Measurements from ENCODE around the gene GRAMD1A. TPM values are rescaled to one million over a fixed set of nuclear protein-coding genes. Genes with fewer than 3 reads are reported as not detected.
A peak's percentile ranks its signal among the peaks of the same experiment; 100 is the strongest.
"Not testable (repeated sequence)": the region's sequence is repeated elsewhere in the genome, so short reads cannot be mapped to it uniquely, and the experiment has no call there.

GRAMD1A gene
- total and polyA plus RNA-seq, 9 of the 15 experiments (the other 6 are each of a cell fraction or from before 2014, with no cell fraction given), result 1.4 to 63.8 (median 38.5) TPM

DNA sequence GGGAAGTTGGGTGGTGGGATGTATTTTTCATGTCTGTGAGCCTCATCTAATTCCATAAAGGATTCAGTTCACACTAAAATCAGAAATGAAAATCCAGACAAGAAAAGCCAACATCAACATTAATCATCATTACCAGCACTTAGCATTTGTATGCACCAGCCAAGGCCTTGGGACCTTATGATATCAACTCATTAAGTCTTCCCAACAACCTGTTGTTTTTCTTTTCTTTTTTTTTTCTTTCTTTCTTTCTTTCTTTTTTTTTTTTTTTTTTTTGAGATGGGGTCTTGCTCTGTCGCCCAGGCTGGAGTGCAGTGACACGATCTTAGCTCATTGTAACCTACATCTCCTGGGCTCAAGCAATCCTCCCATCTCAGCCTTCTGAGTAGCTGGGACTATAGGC, 50.5 kb downstream of the GRAMD1A start:
- H4K20me1 ChIP-seq (replicated peaks; ENCODE audit: control insufficient read depth, insufficient read depth, low read length); H3K4me1 ChIP-seq (replicated peaks in 1 of 2; ENCODE audit: control insufficient read depth in 2 of 2, insufficient read depth in 2 of 2, low read length in 2 of 2); H2AFZ ChIP-seq (ENCODE audit: low read depth, low read length); in situ Hi-C loops (cut with MboI); FAIRE-seq; H3K9me1 ChIP-seq (ENCODE audit: control insufficient read depth, insufficient read depth, low read length); ATAC-seq; BruUV-seq (replicated peaks); H3K27me3 ChIP-seq (ENCODE audit: control insufficient read depth in 2 of 2, insufficient read depth in 2 of 2, low read length in 2 of 2); intact Hi-C loops (cut with micrococcal nuclease); H3K4me2 ChIP-seq (ENCODE audit: insufficient read depth, low read length); H3K27ac ChIP-seq (ENCODE audit: extremely low read depth, low read depth, low read length); H3K79me2 ChIP-seq (ENCODE audit: control insufficient read depth, insufficient read depth, low read length); H3K4me3 ChIP-seq; H3K9ac ChIP-seq (ENCODE audit: insufficient read depth in 1 of 2, low read depth in 2 of 2, low read length in 2 of 2); DNase-seq (ENCODE audit: extremely low read depth in 1 of 4, low spot score in 3 of 4); H3K9me3 ChIP-seq (replicated peaks; ENCODE audit: control insufficient read depth, insufficient read depth, low read depth, low read length); H3K36me3 ChIP-seq (ENCODE audit: control insufficient read depth, insufficient read depth, low read length): not testable (repeated sequence)
- CTCF ChIA-PET (ENCODE audit: low intra/inter-chr PET ratio), result interaction anchor here (0.7 kb wide), 1 partner anchor 40 kb away, joined by 3 read pairs; no protein-coding TSS in a partner anchor
- WGBS (ENCODE audit: insufficient coverage, low coverage, missing lambda C conversion rate), result 20% methylated on average over 1 of the region's 2 CpGs
- POLR2A ChIA-PET, result interaction anchor here (1.5 kb wide), 1 partner anchor 8 kb away, joined by 5 read pairs; no protein-coding TSS in a partner anchor
- TF ChIP-seq ZNF121 (CRISPR knock-in tag; conservative IDR thresholded peaks at IDR 0.05), result peak; percentile 45

DNA sequence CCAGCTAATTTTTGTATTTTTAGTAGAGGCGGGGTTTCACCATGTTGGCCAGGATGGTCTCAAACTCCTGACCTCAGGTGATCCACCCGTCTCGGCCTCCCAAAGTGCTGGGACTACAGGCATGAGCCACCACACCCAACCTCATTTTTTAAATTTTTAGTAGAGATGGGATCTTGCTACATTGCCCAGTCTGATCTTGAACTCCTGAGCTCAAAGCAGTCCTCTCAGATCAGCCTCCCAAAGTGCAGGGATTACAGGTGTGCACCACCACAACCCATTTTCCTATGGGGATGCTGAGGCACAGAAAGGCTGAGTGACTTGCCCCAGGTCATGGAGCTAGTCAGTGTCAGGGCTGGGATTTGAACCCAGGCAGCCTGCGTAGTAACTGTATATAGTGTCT, 51.1 kb downstream of the GRAMD1A start:
- H3K27ac ChIP-seq (ENCODE audit: extremely low read depth, low read depth, low read length); intact Hi-C loops (cut with micrococcal nuclease); H3K4me3 ChIP-seq; BruUV-seq (replicated peaks); H3K9me1 ChIP-seq (ENCODE audit: control insufficient read depth, insufficient read depth, low read length); H3K9me3 ChIP-seq (replicated peaks; ENCODE audit: control insufficient read depth, insufficient read depth, low read depth, low read length); H2AFZ ChIP-seq (ENCODE audit: low read depth, low read length); H3K27me3 ChIP-seq (ENCODE audit: control insufficient read depth in 2 of 2, insufficient read depth in 2 of 2, low read length in 2 of 2); H3K4me2 ChIP-seq (ENCODE audit: insufficient read depth, low read length); DNase-seq (ENCODE audit: extremely low read depth in 1 of 4, low spot score in 3 of 4); H3K79me2 ChIP-seq (ENCODE audit: control insufficient read depth, insufficient read depth, low read length); H4K20me1 ChIP-seq (replicated peaks; ENCODE audit: control insufficient read depth, insufficient read depth, low read length); H3K4me1 ChIP-seq (replicated peaks in 1 of 2; ENCODE audit: control insufficient read depth in 2 of 2, insufficient read depth in 2 of 2, low read length in 2 of 2); H3K36me3 ChIP-seq (ENCODE audit: control insufficient read depth, insufficient read depth, low read length); H3K9ac ChIP-seq (ENCODE audit: insufficient read depth in 1 of 2, low read depth in 2 of 2, low read length in 2 of 2); CTCF ChIA-PET (ENCODE audit: low intra/inter-chr PET ratio); FAIRE-seq; ATAC-seq; in situ Hi-C loops (cut with MboI): not testable (repeated sequence)
- POLR2A ChIA-PET, result interaction anchor here (0.6 kb wide), 1 partner anchor 215 kb away, joined by 3 read pairs; no protein-coding TSS in a partner anchor
- WGBS (ENCODE audit: insufficient coverage, low coverage, missing lambda C conversion rate), result 37% methylated on average over 4 of the region's 4 CpGs
- TF ChIP-seq RBM25 (IDR thresholded peaks at IDR 0.05; ENCODE audit: low read depth, low read length, severe bottlenecking) (peak; percentile 46), ZNF121 (CRISPR knock-in tag; conservative IDR thresholded peaks at IDR 0.05) (peak; percentile 97), BCOR (IDR thresholded peaks at IDR 0.05) (peak; percentile 72)
